Glomerular visceral epithelial cell (primary cell): ENCODE data around the gene SPEN.
"Not testable (repeated sequence)": the region's sequence is repeated elsewhere in the genome, so short reads cannot be mapped to it uniquely, and the experiment has no call there.

Source experiments
- DNase-seq: peaks from one replicate; pipeline ENCODE4 v3.0.0-alpha.2; 2016; ENCODE audit errors: extremely low spot score

Gene SPEN

GRCh38 chr1:15962671-15963362 is 115.3 kb downstream of the SPEN start:
- no peak for DNase-seq

DNA sequence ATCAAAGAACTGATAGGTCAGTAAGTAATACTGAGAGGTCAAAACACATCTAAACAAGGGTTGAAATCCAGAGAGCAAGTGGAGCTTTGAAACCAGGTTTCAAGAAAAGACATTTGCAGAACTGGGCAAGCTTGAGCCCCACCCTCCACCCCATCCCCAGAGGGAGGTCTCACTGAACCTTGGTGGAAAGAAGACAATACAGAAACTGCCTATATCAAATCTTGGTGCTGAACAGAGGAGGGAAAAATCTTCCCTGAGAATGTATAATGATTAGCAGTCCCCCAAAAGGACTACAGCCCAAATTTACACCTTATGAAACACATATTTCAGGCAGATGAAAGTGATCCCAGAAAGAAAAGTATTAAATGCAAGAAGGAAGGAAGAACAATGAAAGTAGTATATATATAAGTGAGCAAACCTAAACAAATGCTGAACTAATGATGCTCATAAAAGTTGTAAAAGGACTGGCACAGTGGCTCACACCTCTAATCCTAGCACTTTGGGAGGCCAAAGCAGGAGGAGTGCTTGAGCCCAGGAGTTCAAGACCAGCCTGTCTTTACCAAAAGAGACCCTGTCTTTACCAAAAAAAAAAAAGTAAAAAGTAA is 116.0 kb downstream of the SPEN start:
- DNase-seq, result no peak

- DNase-seq, result no peak
Measured at GRCh38 chr1:15963968-15964648, 116.6 kb downstream of the SPEN start.

GRCh38 chr1:15965228-15965767 is 117.8 kb downstream of the SPEN start:
- no peak for DNase-seq

GRCh38 chr1:15966081-15966955 is 118.8 kb downstream of the SPEN start:
- DNase-seq, result peak; percentile 64

DNA sequence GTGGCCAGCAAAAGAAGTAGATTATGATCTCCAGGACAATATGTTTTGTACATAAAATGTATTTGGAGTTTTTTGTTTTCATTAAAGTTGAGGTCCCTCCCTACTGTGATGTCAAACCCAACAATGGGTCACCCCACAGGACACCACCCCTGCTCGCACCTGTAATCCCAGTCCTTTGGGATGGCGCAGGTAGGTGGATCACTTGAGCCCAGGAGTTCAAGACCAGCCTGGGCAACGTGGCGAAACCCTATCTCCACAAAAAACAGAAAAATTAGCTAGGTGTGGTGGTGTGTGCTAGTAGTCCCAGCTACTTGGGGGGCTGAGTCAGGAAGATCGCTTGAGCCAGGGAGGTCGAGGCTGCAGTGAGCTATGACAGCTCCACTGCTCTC is 119.4 kb downstream of the SPEN start:
- DNase-seq, result no peak

DNA sequence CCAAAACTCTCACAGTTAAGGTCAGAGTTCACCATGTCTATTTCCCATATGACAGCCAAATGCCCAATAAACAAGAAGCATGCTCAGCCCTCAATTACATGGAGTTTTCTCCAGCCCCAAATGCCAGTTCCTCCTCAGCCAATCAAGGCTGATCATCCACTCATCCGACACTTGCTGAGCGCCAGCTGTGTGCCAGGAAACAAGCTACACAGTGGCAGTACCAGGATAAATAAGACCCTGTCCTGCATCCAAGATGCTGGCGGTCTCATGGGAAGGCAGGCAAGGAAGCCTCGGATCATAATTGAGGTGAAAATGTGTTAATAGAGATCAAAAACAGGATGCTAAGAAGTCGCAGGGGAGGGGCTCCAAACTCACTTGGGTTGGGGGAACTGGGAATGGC is 120.7 kb downstream of the SPEN start:
- DNase-seq, result no peak

DNA sequence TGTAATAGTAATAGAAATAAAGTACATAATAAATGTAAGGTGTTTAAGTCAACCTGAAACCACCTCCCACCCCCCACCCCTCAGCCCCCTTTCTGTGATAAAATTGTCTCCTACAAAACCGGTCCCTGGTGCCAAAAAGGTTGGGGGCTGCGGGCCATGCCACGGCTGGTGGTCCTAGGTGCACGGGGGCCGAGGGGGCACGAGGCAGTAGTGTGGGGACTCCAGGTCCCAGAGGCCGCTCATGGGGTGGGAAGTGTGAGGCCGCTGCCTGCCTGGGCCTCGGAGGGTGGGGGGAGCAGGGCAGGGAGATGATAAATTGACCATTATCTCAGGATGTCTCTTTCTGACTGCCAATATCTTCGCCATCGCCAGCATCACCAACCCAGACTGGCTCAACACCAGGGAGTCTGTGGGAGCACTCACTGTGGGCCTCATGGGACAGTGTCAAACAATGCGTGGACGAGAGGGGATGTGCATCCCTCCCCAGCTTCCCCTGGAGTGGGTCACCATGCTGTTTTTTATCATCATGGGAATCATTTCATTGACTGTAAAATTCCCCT is 121.9 kb downstream of the SPEN start:
- no peak for DNase-seq

- no peak for DNase-seq
Measured at GRCh38 chr1:15970911-15971310, 123.4 kb downstream of the SPEN start.

DNA sequence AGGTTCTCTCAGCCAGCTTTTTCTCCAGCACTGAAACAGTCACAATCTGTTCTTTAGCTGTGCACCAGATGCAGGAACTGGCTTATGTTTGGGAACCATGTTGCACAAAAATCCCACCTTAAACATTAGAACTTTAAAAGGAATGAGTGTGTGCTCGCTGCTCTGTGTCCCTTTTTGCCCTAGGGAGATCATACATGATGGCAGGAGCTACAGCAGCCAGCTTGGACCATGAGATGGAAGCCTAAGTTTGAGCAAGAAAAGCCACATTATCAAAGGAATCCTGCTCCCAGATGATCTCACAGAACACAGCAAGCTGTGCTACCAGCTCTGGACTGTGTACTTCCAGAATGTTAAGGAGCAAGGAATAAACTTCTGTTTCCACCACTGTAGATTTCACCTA is 124.9 kb downstream of the SPEN start:
- DNase-seq, result no peak

GRCh38 chr1:15973772-15974171 is 126.3 kb downstream of the SPEN start:
- DNase-seq, result no peak

- no peak for DNase-seq
Measured at GRCh38 chr1:15974855-15975254, 127.3 kb downstream of the SPEN start.

DNA sequence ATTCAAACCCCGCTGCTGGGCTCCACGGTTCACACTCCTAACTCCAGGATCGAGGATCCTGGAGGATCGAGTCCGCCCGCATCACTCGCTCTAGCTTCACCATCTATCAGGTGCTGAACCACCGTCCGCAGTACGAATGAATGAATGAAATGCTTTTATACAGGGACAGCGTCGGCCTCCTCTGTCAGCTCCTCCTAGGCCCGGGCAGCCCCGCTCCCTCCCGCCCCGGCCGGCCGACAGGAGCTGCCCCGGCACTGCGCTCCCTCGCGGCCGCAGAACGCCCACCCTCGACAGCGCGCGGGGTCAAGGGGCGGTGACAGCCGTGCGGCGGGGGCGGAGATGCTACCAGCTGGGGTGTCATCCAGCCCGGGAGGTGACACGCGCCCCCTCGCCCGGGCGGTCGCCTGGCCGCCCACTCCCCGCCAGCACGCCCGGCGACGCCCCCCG is 127.9 kb downstream of the SPEN start:
- peak; percentile 66 for DNase-seq

- peak; percentile 94 for DNase-seq
Measured at GRCh38 chr1:15975805-15976680, 128.5 kb downstream of the SPEN start, which contains the start of gene ZBTB17. ZBTB17 (minus strand) TSS chr1:15976101; CDS start chr1:15948495, 27,606 bp downstream.

GRCh38 chr1:15977947-15978346 is 130.4 kb downstream of the SPEN start:
- not testable (repeated sequence) for DNase-seq

DNA sequence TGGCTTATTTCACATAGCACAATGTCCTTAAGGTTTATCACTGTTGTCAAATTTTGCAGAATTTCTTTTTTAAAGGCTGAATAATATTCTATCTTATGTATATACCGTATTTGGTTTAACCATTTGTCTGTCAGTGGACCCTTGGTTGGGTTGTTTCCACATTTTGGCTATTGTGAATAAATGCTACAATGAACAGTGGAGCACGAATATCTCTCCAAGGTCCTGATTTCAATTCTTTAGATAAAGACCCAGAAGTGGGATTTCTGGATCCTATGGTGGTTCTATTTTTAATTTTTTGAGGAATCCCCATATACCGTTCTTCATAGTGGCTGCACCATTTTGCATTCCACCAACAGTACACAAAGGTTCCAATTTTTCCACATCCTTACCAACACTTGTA is 134.2 kb downstream of the SPEN start:
- DNase-seq, result no peak

GRCh38 chr1:15983275-15983674 is 135.8 kb downstream of the SPEN start:
- no peak for DNase-seq

DNA sequence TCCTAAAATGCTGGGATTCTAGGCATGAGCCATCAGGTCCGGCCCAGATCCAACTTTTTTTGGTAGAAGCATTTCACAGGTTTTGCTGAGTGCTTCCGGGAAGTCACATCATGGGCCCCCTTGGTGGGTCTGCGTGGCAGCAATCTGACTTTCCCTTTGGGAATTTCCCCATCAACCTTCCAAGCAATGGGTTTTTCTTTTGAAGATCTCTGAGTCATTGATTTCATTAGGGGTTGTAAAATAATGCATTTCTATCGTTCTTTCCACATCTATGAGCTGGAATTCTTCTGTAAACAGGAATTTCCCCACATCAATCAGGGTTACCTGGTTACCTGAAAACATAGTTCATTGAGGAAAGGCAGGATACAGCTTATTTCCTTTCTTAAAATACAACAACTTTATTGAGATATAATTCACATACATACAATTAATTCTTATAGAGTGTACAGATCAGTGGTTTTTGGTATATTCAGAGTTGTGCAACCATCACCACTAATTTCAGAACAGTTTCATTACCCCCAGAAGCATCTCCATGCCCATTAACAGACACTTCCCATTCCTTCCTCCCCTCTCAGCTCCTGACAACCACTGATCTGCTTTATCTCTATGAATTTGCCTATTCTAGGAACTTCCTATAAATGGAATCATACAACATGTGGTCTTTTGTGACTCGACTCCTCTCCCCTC is 138.2 kb downstream of the SPEN start:
- DNase-seq, result peak; percentile 59

GRCh38 chr1:15988856-15989736 is 141.6 kb downstream of the SPEN start:
- no peak for DNase-seq
